ENCODE results near the gene SULT2A1.

DNA sequence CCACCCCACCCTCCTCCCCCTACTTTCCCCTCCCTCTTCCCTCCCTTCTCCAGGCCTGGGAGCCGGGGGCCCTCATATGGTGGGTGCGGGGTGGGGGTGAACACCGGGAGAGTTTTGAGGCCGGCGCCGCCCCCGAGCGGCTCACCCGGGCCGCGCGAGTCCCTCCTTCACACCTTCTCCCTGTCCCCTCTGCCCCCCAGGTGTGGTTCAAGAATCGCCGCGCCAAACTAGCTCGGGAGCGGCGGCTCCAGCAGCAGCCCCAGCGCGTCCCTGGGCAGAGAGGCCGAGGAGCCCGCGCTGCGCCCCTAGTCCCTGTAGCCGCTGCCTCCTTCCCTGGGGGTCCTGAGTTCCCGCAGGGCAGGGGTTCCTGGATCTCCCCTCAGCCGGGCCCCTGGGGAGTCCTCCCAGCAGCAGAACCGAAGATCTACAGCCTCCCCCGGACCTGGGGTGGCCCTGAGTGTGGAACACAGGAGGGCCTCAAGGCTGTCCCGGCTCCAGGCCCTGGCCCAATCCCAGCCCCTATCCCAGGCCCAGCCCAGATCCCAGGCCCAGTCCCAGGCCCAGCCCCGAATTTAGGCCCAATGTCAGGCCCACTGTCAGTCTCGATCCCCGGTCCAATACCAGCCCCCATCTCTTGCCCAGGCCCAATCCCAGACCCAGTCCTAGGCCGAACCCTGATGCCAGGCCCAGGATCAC lies 25.4 kb downstream of the SULT2A1 start:
- TF ChIP-seq CTCF (IDR thresholded peaks at IDR 0.05; ENCODE audit: control extremely low read depth in 1 of 3, insufficient read depth in 1 of 3, low read depth in 1 of 3, low read length in 3 of 3) = no peak
- TF ChIP-seq MAX (IDR thresholded peaks at IDR 0.05) = no peak
- TF ChIP-seq YY1 (IDR thresholded peaks at IDR 0.05; ENCODE audit: low read depth, low read length) = no peak
- no peak for TF ChIP-seq EP300 (IDR thresholded peaks at IDR 0.05; ENCODE audit: borderline replicate concordance in 1 of 2, low read depth in 2 of 2, low read length in 2 of 2)
- no peak for TF ChIP-seq CHD2 (IDR thresholded peaks at IDR 0.05; ENCODE audit: low read length)
- no peak for TF ChIP-seq POLR2AphosphoS5 (IDR thresholded peaks at IDR 0.05; ENCODE audit: low read depth, low read length)
- no peak for TF ChIP-seq EGR1 (IDR thresholded peaks at IDR 0.05; ENCODE audit: borderline replicate concordance, low read depth, low read length)
- no peak for TF ChIP-seq TCF12 (IDR thresholded peaks at IDR 0.05; ENCODE audit: low read depth, low read length)
- no peak for TF ChIP-seq SIN3A (conservative IDR thresholded peaks at IDR 0.05 in 1 of 2, IDR thresholded peaks at IDR 0.05 in 1 of 2; ENCODE audit: low read depth in 1 of 2, low read length in 2 of 2)
- no peak for TF ChIP-seq ATF2 (IDR thresholded peaks at IDR 0.05; ENCODE audit: low read length)
- TF ChIP-seq SIRT6 (IDR thresholded peaks at IDR 0.05; ENCODE audit: low read length) = no peak
- TF ChIP-seq POLR2A (IDR thresholded peaks at IDR 0.05; ENCODE audit: control extremely low read depth in 1 of 2, low read depth in 2 of 2, low read length in 2 of 2) = no peak
- no peak for TF ChIP-seq ASH2L (IDR thresholded peaks at IDR 0.05; ENCODE audit: low read length)
